Uterus (tissue), 4 donors: ENCODE data around the gene TGFBR1. TPM values are rescaled to one million over a fixed set of nuclear protein-coding genes. Genes with fewer than 3 reads are reported as not detected.
A peak's percentile ranks its signal among the peaks of the same experiment; 100 is the strongest.

Experiments used
- DNase-seq, 2 donors: peaks; one replicate each; pipeline ENCODE4 v3.0.0-alpha.2; 2019 to 2020
- H3K27ac ChIP-seq, 2 donors: fragments of 200-600 bp; sonication (generic); 1 replicate in 1 of 2; 2 replicates in 1 of 2; pipeline ENCODE4 v1.5.1; 2016 to 2018
- H3K27me3 ChIP-seq, 2 donors: fragments of 200-600 bp; sonication (generic); one replicate each; pipeline ENCODE4 v1.5.1; 2018 to 2019; ENCODE audit warnings: control low read depth in 1 of 2
- H3K36me3 ChIP-seq, 2 donors: fragments of 200-600 bp; sonication (generic); one replicate each; pipeline ENCODE4 v1.5.1; 2019; ENCODE audit warnings: control low read depth in 1 of 2
- H3K4me1 ChIP-seq, 2 donors: fragments of 200-600 bp; sonication (generic); one replicate each; pipeline ENCODE4 v1.5.1; 2018 to 2019; ENCODE audit warnings: control low read depth in 1 of 2
- H3K4me3 ChIP-seq, 2 donors: fragments of 200-600 bp; sonication (generic); 1 replicate in 1 of 2; 2 replicates in 1 of 2; pipeline ENCODE4 v1.5.1; 2018 to 2019; ENCODE audit warnings: mild to moderate bottlenecking in 1 of 2
- H3K9me3 ChIP-seq, 2 donors: fragments of 200-600 bp; sonication (generic); one replicate each; pipeline ENCODE4 v1.5.1; 2019; ENCODE audit warnings: control low read depth in 1 of 2
- POLR2A ChIP-seq, 2 donors: fragments of 450-650 bp; IDR thresholded peaks; one replicate each; pipeline ENCODE4 v1.6.1; 2016; ENCODE audit warnings: antibody characterized with exemption in 2 of 2, mild to moderate bottlenecking in 1 of 2, moderate library complexity in 1 of 2
- intact Hi-C: fragments of 100-400 bp; cut with DNase I; formaldehyde crosslinking; loops from one replicate; pipeline ENCODE4 v1.15.1; 2023; ENCODE audit warnings: low total_unique reads
- total RNA-seq, 4 donors: library from RNA; depleted of rRNA in 3 of 4; stranded (reverse); fragments of >200 nt in 3 of 4; gene quantifications; one replicate each; pipeline versions ENCODE4 v1.1.0 to v1.2.4, GENCODE V29; 2014 to 2023
- TF ChIP-seq, protein P1 (sequence below), 4 experiments: fragments of 200-600 bp in 2 of 4; fragments of 450-650 bp in 2 of 4; sonication (generic) in 2 of 4; IDR thresholded peaks; one replicate each; pipeline ENCODE4 v1.5.1; 2016 to 2019; ENCODE audit warnings: antibody characterized with exemption in 4 of 4, mild to moderate bottlenecking in 2 of 4, moderate library complexity in 1 of 4
- donor health status: DM: yes; HTN: yes; CAD: no.

TGFBR1 gene
- total RNA-seq, 4 donors from 2014 or later: 27.1 to 101 (median 41.3) TPM

DNA sequence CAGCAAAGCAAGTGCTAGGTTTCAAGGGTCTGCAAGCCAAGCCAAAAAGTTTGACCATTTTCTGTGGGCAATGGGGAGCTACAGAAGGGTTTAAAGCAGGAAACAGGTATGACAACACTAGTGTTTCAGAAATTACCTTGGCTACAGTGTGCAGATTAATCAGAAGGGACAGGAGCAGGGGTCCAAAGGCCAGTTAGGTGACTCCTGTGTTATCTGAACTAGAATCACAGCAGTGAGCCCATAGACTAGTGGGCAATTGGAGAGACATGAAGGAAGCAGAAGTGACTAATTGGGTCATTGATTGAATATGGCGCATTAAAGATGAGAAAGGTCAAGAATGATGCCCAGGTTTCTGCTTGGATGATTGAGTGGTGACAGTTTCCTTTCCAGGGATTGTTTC is 41.4 kb upstream of the TGFBR1 start:
- intact Hi-C loops: no loop called here
- no peak for DNase-seq
- H3K4me1 ChIP-seq: no peaks in the 10 kb centered on the region
- no peaks in the 10 kb centered on the region for H3K27me3 ChIP-seq
- no peaks in the 10 kb centered on the region for H3K9me3 ChIP-seq
- H3K27ac ChIP-seq: no peak overlapping the region
- H3K4me3 ChIP-seq: no peak overlapping the region
- TF ChIP-seq, protein P1, sequence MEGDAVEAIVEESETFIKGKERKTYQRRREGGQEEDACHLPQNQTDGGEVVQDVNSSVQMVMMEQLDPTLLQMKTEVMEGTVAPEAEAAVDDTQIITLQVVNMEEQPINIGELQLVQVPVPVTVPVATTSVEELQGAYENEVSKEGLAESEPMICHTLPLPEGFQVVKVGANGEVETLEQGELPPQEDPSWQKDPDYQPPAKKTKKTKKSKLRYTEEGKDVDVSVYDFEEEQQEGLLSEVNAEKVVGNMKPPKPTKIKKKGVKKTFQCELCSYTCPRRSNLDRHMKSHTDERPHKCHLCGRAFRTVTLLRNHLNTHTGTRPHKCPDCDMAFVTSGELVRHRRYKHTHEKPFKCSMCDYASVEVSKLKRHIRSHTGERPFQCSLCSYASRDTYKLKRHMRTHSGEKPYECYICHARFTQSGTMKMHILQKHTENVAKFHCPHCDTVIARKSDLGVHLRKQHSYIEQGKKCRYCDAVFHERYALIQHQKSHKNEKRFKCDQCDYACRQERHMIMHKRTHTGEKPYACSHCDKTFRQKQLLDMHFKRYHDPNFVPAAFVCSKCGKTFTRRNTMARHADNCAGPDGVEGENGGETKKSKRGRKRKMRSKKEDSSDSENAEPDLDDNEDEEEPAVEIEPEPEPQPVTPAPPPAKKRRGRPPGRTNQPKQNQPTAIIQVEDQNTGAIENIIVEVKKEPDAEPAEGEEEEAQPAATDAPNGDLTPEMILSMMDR (IDR thresholded peaks at IDR 0.05): no peak
- TF ChIP-seq POLR2A (IDR thresholded peaks at IDR 0.05): no peak
- H3K36me3 ChIP-seq: no peaks in the 10 kb centered on the region

DNA sequence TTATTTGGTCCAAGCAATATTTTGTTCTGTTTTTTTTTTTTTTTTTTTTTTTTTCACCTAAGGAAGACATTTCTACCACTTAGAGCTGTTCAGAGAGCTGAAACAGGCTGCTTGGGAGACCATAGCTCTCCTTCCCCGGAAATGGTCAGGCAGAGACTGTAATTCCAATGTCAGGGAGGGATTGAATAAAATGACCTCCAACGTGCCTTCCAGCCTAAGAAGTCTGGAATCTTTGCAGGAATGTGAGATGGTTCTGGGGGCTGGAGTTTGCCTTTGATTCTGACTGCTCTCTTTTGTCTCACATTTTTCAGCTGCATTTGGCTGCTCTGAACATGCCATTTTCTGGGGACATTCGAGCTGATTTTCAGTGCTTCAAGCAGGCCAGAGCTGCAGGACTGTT is 38.3 kb upstream of the TGFBR1 start:
- intact Hi-C loops: no loop called here
- Histone ChIP-seq H3K4me1 (no peaks in the 10 kb centered on the region), H3K27me3 (no peaks in the 10 kb centered on the region), H3K4me3 (no peak overlapping the region), H3K36me3 (no peaks in the 10 kb centered on the region), H3K9me3 (no peaks in the 10 kb centered on the region), H3K27ac (no peak overlapping the region)
- TF ChIP-seq, protein P1 (IDR thresholded peaks at IDR 0.05): no peak
- no peak for TF ChIP-seq POLR2A (IDR thresholded peaks at IDR 0.05)
- no peak for DNase-seq

DNA sequence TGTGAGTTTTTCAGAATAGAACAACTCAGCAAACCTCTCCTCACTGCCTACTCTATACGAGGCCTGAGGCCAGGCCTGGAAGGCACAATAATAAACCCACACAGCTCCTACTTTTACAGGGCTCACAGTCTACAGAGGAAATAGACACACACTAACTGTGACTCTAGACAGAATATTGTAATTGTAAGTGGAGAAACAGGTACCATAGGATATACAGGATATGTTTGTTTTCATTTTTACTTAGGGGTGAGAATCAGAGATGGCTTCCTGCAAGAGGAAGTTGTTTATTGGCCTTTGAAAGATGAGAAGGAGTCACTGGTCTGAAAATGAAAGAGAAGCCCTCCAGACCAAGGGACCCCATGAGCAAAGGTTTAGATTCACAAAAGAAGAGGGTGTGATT is 35.8 kb upstream of the TGFBR1 start:
- no peaks in the 10 kb centered on the region for H3K36me3 ChIP-seq
- no peak for DNase-seq
- intact Hi-C loops: no loop called here

DNA sequence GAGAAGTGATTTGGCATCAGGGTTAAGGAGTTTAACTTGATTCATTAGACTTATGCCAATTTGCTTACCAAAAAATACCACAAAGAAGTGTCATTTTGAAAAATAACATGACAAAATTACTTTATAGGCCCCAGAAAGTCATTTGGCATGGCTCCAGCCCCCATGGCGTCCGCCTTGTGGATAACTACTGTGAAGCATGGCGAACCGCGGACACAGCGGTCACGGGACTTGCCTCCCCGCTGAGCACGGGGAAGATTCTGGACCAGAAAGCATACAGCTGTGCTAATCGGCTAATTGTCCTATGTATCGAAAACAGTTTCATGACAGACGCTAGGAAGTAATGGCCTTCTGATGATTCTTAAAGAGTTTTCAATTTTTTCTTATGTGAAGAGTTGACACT is 35.4 kb upstream of the TGFBR1 start:
- no peaks in the 10 kb centered on the region for H3K4me1 ChIP-seq
- DNase-seq: no peak
- intact Hi-C loops: no loop called here
- no peaks in the 10 kb centered on the region for H3K9me3 ChIP-seq
- H3K27me3 ChIP-seq: no peaks in the 10 kb centered on the region
- H3K27ac ChIP-seq: no peak overlapping the region
- H3K36me3 ChIP-seq: no peaks in the 10 kb centered on the region
- TF ChIP-seq, protein P1 (IDR thresholded peaks at IDR 0.05): no peak
- no peak for TF ChIP-seq POLR2A (IDR thresholded peaks at IDR 0.05)
- no peak overlapping the region for H3K4me3 ChIP-seq

More for the DNA sequence above, 35.8 kb upstream of the TGFBR1 start:
- Histone ChIP-seq H3K9me3 (no peaks in the 10 kb centered on the region), H3K27ac (no peak overlapping the region), H3K4me3 (no peak overlapping the region), H3K4me1 (no peaks in the 10 kb centered on the region), H3K27me3 (no peaks in the 10 kb centered on the region)
- TF ChIP-seq, protein P1 (IDR thresholded peaks at IDR 0.05): no peak
- TF ChIP-seq POLR2A (IDR thresholded peaks at IDR 0.05): no peak

DNA sequence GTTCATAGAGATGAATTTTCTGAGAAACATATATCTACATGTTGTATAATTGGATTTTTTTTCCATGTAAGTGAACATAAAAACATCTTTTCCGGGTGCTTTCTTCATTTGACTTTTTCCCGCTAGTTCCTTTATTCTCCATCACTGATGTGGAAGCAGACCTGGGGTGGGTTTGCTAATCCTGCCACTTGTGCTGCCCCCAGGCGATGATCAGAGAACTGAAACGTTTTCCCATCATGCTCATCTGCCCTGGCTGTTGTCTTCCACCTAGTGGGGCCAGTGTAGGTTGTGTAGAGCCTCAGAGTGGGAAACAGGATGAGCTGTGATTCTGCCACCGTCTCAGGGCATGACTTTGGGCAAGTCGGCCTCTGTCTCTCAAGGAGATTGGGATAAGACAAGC is 34.2 kb upstream of the TGFBR1 start:
- Histone ChIP-seq H3K36me3 (no peaks in the 10 kb centered on the region), H3K27me3 (no peaks in the 10 kb centered on the region), H3K9me3 (no peaks in the 10 kb centered on the region), H3K4me1 (no peaks in the 10 kb centered on the region), H3K4me3 (no peak overlapping the region), H3K27ac (peak overlapping the region; percentile 27 to 40)
- intact Hi-C loops: no loop called here
- DNase-seq: no peak
- TF ChIP-seq, protein P1 (IDR thresholded peaks at IDR 0.05): no peak
- TF ChIP-seq POLR2A (IDR thresholded peaks at IDR 0.05): no peak
